HG02763 (cell line): ENCODE results near the gene NGEF.
"Not testable (repeated sequence)": the region's sequence is repeated elsewhere in the genome, so short reads cannot be mapped to it uniquely, and the experiment has no call there.

ENCODE experiments used
- ATAC-seq: cut with Tn5 transposase; IDR thresholded peaks from one replicate; pipeline ENCODE4 v1.9.1; 2021; ENCODE audit warnings: mild to moderate bottlenecking, moderate library complexity; ENCODE audit not compliant: unreplicated experiment

The NGEF gene

DNA sequence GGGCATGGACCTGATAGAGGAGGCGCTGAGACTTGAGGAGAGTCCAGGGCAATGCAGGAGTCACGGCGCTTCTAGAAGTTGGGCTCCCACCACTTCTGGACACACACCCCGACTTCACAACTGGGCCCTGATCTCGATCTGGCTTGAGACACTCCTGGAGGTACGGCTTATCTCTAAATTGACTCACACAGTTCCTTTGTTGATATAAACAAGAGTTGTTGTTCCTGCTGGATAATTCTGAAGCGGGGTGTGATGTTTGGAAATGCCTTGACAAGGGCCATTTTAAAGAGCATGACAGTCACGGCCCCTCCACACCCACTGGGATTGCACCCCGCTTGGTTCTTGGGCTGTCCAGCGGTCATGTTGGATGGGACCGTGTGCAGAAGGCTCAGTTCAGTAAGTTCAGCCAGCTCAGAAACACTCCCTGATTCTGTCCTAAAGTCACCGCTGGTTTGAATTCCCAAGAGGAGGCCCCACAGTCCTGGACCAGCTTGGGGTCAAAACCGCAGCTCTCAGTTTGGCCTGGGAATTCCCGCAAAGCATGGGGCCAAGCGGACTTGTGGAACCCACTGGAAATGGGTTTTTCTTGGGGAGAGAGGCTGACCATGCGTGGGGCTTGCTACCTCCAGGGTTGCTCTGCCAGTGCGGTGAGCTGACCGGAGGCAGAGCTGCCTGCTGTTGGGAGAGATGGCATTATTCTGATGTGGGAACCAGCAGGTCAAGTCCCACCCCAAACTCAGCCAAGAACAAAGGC, 10.1 kb upstream of the NGEF start:
- ATAC-seq, result no peak

GRCh38 chr2:233022561-233022960, 9.5 kb upstream of the NGEF start:
- no peak for ATAC-seq

DNA sequence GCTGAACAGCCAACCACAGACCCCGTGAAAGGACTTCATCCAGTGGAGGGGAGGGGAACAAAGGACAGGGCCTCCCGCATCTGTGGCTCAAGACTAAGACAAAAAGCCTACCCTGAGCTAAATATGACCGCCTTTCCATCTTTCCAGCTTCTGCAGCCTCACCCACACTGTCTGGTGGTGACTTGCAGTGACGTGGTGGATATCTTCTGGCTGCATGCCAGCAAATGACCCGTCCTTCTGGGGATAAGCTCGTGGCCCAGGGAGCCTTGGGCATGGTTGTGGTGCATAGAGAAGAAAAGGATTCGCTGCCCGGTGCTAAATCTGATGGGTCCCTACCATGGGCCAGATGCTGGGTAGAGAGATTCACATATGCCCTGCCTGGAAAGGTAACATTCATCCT, 8.7 kb upstream of the NGEF start:
- no peak for ATAC-seq

DNA sequence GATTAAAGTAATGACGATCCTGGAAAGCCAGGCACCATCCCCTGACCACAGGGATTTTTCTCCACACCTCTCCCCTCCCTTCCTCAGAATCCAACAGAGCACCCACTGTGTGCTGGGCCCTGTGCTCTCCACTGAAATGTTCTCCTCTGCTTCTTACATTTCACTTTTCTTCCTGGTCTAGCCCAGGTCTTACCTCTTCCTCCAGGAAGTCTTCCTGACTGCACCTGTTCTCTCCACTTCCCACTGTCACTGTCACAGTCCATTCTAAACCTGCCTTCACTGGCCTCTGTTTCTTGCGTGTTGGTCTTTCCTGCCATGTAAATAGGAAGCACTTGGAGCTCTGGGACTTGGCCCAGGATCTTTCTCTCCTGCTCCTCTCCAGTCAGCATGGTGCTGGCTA, 7.4 kb upstream of the NGEF start:
- no peak for ATAC-seq

GRCh38 chr2:233019610-233020009, 6.6 kb upstream of the NGEF start:
- ATAC-seq, result not testable (repeated sequence)

DNA sequence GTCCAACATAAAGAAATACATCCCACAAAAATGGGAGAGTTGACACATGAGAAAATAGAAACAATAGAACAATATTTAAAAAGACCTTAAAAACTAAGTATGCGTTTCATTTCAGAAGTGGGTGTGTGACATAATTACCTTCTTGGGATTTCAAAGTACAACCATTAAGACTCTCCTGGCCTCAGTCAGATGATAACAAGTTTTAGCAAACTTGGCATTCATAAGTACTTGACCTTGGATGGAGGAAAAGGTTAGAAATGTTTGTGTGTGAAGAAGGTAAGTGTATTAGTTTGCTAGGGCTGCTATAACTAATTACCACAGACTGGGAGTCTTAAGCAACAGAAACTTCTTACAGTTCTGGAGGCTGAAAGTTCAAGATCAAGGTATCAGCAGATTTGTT, 4.9 kb upstream of the NGEF start:
- no peak for ATAC-seq

DNA sequence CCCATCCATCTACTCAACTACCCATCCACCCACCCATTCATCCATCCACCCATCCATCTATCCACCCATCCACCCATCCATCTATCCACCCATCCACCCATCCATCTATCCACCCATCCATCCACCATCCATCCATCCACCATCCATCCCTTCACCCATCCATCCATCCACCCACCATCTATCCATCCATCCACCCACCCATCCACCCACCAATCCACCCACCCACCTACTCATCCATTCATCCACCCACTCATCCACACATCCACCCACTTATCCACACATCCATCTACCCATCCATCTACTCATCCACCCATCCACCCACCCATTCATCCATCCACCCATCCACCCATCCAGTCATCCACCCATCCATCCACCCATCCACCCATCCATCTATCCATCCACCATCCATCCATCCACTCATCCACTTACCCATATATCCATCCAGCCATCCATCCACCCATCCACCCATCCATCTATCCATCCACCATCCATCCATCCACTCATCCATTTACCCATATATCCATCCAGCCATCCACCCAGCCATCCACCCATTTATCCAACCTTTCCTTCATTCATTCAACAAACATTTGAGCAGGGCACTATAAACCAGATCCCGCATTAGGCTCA, 2.1 kb upstream of the NGEF start:
- ATAC-seq, result no peak

DNA sequence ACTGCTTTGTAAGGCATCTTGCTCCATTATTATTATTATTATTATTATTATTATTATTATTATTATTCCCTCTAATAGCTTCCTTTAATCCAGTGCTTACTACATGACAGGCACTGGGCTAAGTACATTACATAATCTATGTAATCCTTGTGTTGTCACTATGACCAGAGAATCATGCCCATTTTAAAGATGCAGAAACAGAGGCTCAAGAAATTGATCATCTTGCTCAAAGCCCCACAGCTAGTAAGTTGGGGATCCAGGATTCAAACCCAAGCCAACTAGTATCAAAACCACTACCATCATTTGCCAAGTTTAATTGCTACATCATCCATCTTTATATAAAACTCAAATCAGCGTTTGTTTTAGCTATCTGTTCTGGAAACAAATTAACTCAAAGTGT, 594 bp upstream of the NGEF start:
- no peak for ATAC-seq

DNA sequence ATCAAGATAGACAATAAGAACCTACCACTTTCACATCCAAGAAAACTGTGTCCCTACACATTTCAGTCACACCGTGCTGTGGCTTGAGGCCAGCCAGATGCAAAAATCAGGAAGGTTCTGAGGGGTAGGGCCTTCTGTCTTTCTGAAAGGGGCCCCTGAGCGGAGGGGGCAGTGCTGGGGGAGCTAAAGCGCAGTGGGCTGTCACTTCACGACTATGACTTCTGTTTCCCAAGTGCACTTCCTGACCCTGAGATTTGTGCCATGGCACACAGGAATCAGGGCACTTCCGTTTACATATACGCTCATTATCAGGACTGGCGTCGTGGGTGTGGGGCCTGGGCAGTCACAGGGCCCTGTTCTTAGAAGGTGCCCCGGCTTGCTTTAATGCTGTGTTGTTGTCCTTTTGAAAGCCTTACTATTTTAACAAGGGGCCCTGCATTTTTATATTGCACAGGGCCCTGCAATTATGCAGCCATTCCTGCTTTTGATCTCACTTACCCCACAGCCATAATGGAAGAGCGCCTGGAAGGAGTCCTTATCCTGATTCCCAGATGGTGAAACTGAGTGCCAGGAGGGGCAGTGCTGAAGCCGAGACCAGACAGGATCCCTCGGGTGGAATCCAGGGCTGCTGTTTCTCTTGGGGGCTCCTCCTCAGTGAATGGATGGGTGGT, 620 bp downstream of the NGEF start:
- no peak for ATAC-seq

DNA sequence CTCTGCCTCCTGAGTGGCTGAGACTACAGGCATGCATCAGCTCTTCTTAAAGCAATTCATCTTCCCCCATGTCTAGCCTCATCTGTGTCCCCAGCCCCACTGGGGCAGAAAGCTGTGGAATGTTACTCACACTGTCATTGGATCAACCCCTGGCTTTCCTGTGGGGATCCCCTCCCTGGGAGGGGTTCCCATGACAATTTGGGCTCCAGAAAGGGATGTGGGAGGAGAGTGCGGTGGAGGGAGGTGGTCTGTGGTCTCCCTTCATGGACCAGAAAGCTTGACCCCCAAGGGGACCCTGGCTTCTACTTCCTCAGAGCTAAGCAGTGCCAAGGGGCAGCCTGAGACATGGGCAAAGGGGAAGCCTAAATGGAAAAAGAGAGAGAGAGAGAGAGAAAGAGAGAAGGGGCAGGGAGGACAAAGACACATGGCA, 1.3 kb downstream of the NGEF start:
- ATAC-seq, result no peak

DNA sequence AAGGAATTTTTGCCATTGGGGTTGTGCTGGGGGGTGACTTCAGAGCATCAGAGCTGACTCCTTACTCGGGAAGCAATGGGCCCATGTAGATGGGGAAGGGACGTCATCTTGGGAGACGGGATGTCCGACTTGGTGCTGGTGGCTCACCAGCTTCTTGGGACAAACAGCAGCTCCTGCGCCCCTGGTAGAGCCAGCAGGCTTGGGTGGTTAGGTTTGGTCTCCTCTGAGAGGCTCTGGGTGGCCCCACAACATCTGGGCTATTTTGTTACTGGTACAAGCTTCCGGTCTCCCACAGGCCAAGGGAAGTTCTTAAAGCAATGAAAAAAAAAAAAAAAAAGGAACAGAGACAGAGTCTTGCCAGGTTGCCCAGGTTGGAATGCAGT, 1.8 kb downstream of the NGEF start:
- no peak for ATAC-seq

GRCh38 chr2:233010569-233011267, 2.3 kb downstream of the NGEF start:
- ATAC-seq, result no peak

DNA sequence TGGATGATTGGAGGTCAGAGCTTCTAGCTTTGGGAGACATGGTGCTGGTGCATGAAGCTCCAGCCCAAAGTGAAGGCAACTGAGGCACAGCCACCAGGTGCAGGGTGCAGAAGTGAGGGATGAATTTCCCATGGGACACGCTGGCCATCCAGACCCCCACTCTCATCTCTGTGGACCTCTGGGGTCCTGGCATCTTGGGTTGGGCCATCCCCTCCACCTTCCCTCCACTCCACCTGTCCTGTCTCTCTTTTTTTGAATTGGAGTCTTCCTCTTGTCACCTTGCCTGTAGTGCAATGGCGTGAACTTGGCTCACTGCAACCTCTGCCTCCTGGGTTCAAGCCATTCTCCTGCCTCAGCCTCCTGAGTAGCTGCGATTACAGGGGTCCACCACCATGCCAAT, 3.4 kb downstream of the NGEF start:
- ATAC-seq, result no peak

DNA sequence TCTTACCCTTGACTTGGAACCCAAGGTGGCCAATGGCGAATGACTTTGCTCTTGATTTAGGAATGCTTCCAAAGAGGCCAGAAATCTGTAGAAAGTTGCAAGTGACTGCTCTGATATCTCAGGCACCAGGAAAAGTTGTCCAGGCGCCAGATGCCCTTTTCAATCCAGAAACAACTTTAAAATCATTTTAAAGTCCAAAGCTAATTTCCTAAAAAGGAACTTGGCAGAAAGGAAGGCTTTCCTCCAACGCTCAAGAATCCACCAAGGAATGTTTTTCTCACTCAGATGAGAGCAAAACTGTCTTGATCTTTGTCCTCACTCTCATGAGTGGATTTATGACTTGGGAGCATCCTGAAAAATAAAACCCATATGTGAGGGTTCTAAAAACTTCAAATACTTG, 5.3 kb downstream of the NGEF start:
- no peak for ATAC-seq

DNA sequence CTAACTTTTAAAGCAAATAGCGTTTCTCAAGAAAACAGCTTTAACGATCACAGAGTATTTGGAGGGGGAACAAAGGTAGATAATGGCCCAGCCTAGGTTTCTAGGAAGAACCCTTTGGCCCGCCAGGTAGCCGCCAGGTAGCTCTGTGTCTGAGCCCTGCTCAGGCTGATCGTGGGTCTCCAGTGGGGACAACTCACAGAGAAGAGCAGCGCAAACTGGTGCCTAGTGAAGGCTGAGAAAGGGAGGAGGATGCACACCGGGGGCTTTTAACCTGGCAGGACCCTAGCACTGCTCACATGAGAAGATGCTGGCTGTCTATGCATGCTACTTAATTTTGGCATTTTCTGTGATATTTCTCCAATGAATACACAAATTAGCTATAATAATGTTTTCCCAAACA, 5.8 kb downstream of the NGEF start:
- ATAC-seq, result no peak

GRCh38 chr2:233006648-233007047, 6.4 kb downstream of the NGEF start:
- ATAC-seq, result no peak

GRCh38 chr2:233005096-233005495, 8.0 kb downstream of the NGEF start:
- ATAC-seq, result no peak

DNA sequence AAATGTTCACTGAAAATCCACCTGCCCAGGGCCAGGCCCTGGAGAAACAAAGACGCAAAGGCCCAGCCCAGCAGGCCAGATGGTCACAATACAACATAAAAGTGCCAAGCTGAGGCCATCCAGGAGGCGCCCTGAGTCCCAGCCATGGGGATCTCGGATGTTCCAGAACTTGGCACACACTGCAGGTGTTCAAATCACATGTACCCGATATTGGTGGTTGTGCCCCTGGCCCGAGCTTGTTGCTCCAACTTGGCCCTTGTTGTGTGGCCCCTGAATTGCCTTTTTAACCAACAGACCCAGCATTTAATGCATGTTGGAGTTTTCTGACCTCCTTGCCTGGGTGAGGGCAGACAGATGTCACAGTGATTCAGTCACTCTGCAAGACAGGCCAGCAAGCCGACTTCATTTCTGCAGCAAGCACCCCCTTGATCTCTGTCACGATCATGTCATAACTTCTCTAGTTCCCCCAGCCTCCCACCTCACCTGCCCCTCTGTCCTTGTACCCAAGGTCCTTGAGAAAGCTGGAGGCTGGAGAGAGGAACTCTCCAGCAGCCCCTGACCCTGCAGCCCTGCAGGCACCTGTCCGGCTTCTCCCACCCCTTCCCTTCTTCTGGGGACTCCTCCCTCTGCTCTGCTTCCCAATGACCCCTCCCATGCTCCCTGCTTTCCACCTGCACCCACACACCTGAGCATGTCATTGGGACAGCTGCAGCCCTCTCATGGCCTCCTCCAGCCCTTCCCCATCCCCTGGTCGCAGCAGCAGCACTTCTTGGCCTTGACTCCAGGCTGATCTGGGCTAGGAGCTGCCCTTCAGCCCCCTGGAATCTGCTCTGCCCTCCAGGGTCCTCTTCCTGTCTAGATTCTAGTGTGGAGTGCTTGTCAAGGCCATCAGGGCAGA, 9.1 kb downstream of the NGEF start:
- no peak for ATAC-seq

GRCh38 chr2:233002829-233003657, 10.0 kb downstream of the NGEF start:
- no peak for ATAC-seq
